ENCODE results near the gene KRT20. TPM values are rescaled to one million over a fixed set of nuclear protein-coding genes. Genes with fewer than 3 reads are reported as not detected.

KRT20 gene
- total RNA-seq, 4 donors from 2014 or later, result not detected

DNA sequence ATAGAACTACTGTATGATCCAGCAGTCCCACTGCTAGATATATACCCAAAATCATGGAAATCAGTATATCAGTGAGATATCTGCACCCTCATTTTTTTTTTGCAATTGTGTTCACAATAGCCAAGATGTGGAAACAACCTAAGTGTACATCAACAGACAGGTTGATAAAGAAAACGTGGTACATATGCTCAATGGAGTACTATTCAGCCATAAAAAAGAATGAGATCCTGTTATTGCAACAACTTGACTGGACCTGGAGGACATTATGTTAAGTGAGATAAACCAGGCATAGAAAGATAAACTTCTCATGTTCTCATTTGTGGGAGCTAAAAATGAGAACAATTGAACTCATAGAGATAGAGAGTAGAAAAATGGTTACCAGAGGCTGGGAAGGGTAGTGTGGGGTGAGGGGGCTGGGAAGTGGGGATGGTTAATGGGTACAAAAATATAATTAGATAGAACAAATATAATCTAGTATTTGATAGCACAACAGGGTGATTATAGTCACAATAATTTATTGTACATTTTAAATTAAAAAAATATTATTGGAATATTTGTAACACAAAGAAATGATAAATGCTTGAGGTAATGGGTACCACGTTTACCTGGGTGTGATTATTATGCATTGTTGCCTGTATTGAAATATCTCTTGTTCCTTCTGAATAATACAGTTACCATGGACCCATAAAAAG, 54.8 kb downstream of the KRT20 start:
- ATAC-seq (ENCODE audit: low FRiP score) (no peak), DNase-seq (ENCODE audit: low spot score) (no peak)
- TF ChIP-seq, protein P1, sequence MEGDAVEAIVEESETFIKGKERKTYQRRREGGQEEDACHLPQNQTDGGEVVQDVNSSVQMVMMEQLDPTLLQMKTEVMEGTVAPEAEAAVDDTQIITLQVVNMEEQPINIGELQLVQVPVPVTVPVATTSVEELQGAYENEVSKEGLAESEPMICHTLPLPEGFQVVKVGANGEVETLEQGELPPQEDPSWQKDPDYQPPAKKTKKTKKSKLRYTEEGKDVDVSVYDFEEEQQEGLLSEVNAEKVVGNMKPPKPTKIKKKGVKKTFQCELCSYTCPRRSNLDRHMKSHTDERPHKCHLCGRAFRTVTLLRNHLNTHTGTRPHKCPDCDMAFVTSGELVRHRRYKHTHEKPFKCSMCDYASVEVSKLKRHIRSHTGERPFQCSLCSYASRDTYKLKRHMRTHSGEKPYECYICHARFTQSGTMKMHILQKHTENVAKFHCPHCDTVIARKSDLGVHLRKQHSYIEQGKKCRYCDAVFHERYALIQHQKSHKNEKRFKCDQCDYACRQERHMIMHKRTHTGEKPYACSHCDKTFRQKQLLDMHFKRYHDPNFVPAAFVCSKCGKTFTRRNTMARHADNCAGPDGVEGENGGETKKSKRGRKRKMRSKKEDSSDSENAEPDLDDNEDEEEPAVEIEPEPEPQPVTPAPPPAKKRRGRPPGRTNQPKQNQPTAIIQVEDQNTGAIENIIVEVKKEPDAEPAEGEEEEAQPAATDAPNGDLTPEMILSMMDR (IDR thresholded peaks at IDR 0.05), result no peak

DNA sequence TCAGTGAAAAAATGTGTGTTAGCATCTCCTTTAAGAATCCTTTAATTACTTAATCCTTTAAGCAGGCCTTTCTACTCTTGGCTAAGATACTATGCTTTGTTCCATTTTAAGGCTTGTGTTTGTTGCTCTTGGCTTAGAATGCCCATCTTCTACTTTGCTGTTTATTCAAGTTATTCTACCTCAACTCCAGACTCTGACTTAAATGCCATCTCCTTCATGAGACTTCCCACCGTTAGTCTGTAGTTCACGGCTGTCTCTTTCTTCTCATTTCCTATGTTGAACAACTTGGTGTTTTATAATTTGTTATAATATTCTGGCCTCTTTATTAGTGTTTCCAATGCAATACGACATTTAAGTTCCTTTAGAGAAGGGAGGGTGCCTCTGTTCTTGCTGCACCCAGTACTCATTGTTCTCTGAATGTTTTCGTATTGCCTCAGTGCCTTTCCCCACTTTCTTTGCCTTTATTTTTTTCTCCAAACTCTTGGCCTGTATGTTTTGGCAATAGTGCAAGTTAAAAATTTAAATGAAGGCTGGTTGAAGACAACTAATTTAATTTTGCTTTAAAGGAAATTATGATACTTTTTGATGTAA, 56.5 kb downstream of the KRT20 start:
- no peak for ATAC-seq (ENCODE audit: low FRiP score)
- TF ChIP-seq, protein P1 (IDR thresholded peaks at IDR 0.05), result no peak
- DNase-seq (ENCODE audit: low spot score), result no peak

DNA sequence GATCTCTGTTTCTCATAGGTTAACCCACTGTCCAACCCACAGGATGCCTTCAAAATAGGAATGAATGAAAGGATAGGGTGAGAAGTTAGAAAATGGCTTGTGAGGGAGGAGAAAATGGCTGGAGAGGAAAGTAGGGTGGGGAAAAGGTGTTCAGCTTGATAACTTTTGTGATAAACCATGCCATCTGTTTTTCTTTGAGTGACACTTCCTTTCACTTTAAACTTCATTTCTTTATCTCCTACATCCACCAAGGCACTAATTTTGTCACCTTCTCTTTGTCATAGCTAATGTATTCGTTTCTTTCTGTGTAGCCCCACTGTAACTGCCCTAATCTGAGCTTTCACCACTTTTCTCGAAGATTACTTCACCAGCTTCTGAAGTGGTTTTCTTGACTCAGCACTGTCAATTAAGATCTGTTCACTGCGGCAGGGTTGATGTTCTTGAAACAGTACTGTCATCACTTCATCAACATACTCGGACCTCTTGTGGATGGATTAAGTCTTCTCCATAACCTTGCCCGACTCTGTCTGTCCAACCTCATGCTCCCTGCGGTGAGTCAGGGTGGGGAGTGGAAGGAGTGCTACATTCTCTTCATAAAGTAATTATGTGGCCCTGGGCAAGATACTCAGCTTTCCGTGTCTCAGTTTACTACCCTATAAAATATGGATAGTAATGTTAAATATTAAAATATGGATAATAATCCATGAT, 57.1 kb downstream of the KRT20 start:
- TF ChIP-seq, protein P1 (IDR thresholded peaks at IDR 0.05), result no peak
- DNase-seq (ENCODE audit: low spot score), result no peak
- no peak for ATAC-seq (ENCODE audit: low FRiP score)

Other genes with a start within 250 kb of the KRT20 start
- 10 to 100 TPM; 66.5 to 88.3 (median 76.0) TPM for gene SMARCE1, start 237.4 kb downstream of the KRT20 start, total RNA-seq
- 10 to 100 TPM in 1 of 4 donors, 1 to 10 TPM in 2, not detected in 1; 2.0 to 11.5 (median 3.5) TPM for gene KRT222, start 220.1 kb downstream of the KRT20 start, total RNA-seq
- gene KRT24, start 181.5 kb downstream of the KRT20 start, total RNA-seq, result not detected
- gene KRT25, start 129.9 kb downstream of the KRT20 start, total RNA-seq, result not detected
- not detected for gene KRT26, start 113.0 kb downstream of the KRT20 start, total RNA-seq
- not detected for gene KRT27, start 102.7 kb downstream of the KRT20 start, total RNA-seq
- not detected for gene KRT28, start 85.3 kb downstream of the KRT20 start, total RNA-seq
- gene KRT10, start 62.6 kb downstream of the KRT20 start, total RNA-seq, result 10 to 100 TPM in 2 of 4 donors, 1 to 10 TPM in 2; 4.4 to 17.5 (median 10.8) TPM
- not detected for gene KRT12, start 18.0 kb downstream of the KRT20 start, total RNA-seq
- 1 to 10 TPM in 1 of 4 donors, not detected in 3; 4.3 TPM for gene KRT23, start 52.4 kb upstream of the KRT20 start, total RNA-seq
- not detected for gene KRT39, start 81.7 kb upstream of the KRT20 start, total RNA-seq
- not detected for gene KRT40, start 99.1 kb upstream of the KRT20 start, total RNA-seq
- gene KRTAP3-3, start 108.9 kb upstream of the KRT20 start, total RNA-seq, result not detected
- gene KRTAP3-2, start 114.7 kb upstream of the KRT20 start, total RNA-seq, result not detected
- not detected for gene KRTAP3-1, start 123.9 kb upstream of the KRT20 start, total RNA-seq
- not detected for gene KRTAP1-5, start 142.0 kb upstream of the KRT20 start, total RNA-seq
- not detected for gene KRTAP1-4, start 145.0 kb upstream of the KRT20 start, total RNA-seq
- not detected for gene KRTAP1-3, start 149.6 kb upstream of the KRT20 start, total RNA-seq
- gene KRTAP1-1, start 156.2 kb upstream of the KRT20 start, total RNA-seq, result not detected
- not detected for gene KRTAP2-1, start 162.1 kb upstream of the KRT20 start, total RNA-seq
- gene KRTAP2-2, start 170.0 kb upstream of the KRT20 start, total RNA-seq, result not detected
- not detected for gene KRTAP2-3, start 174.9 kb upstream of the KRT20 start, total RNA-seq
- not detected for gene KRTAP2-4, start 180.6 kb upstream of the KRT20 start, total RNA-seq
- gene KRTAP4-7, start 198.9 kb upstream of the KRT20 start, total RNA-seq, result not detected
- not detected for gene KRTAP4-8, start 212.9 kb upstream of the KRT20 start, total RNA-seq
- gene KRTAP4-16, start 217.0 kb upstream of the KRT20 start, total RNA-seq, result not detected
- not detected for gene KRTAP4-9, start 220.1 kb upstream of the KRT20 start, total RNA-seq
- gene KRTAP4-11, start 233.1 kb upstream of the KRT20 start, total RNA-seq, result not detected
- gene KRTAP4-12, start 238.9 kb upstream of the KRT20 start, total RNA-seq, result not detected

All from omental fat pad (tissue), 4 donors.